ENCODE measurements around the gene OR51A2.

DNA sequence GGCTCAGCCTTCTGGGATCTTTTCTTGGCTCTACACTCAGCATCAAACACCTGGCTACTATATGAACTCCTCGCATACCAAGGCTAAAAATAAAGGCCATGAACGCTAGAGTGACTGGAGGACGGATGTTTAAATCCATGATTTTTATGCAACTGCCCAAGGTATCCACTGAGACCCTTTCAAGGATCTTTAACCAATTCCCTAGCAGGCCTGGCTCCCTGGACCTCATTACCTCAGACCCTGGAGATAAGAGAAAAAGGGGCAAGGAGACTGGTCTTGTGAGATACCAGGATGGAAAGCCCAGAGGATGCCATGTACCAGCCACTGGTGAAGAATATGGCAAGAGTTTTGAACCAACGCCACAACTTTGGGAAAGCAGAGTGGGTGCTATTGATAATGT is 36.3 kb downstream of the OR51A2 start, which contains the start of gene OR51G2:
- TF ChIP-seq, protein P1, sequence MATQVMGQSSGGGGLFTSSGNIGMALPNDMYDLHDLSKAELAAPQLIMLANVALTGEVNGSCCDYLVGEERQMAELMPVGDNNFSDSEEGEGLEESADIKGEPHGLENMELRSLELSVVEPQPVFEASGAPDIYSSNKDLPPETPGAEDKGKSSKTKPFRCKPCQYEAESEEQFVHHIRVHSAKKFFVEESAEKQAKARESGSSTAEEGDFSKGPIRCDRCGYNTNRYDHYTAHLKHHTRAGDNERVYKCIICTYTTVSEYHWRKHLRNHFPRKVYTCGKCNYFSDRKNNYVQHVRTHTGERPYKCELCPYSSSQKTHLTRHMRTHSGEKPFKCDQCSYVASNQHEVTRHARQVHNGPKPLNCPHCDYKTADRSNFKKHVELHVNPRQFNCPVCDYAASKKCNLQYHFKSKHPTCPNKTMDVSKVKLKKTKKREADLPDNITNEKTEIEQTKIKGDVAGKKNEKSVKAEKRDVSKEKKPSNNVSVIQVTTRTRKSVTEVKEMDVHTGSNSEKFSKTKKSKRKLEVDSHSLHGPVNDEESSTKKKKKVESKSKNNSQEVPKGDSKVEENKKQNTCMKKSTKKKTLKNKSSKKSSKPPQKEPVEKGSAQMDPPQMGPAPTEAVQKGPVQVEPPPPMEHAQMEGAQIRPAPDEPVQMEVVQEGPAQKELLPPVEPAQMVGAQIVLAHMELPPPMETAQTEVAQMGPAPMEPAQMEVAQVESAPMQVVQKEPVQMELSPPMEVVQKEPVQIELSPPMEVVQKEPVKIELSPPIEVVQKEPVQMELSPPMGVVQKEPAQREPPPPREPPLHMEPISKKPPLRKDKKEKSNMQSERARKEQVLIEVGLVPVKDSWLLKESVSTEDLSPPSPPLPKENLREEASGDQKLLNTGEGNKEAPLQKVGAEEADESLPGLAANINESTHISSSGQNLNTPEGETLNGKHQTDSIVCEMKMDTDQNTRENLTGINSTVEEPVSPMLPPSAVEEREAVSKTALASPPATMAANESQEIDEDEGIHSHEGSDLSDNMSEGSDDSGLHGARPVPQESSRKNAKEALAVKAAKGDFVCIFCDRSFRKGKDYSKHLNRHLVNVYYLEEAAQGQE (IDR thresholded peaks at IDR 0.05; ENCODE audit: insufficient replicate concordance, low read depth): no peak
- no peak for TF ChIP-seq POLR2AphosphoS5 (IDR thresholded peaks at IDR 0.05; ENCODE audit: low read depth)

All from HL-60 (cell line).